Measurements from ENCODE around the gene SLC18B1.

Gene SLC18B1

DNA sequence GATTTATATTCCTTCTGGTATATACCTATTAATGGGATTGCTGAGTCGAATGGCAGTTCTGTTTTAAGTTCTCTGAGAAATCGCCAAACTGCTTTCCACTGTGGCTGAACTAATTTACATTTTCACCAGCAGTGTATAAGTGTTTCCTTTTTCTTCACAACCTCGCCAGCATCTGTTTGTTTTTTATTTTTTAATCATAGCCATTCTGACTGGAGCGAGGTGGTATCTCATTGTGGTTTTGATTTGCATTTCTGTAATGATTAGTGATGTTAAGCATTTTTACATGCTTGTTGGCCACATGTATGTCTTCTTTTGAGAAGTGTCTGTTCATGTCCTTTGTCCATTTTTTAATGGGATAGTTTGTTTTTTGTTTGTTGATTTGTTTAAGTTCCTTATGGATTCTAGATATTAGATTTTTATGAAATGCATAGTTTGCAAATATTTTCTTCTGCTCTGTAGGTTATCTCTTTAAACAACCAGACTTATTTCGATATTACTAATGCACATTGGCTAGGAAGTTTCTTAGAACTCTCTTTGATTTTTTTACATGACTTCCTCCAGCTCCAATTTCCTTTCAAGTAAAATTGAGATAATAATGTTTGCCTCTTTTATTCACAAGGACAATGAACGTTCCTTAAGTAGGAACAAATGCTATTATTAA lies 72.4 kb downstream of the SLC18B1 start:
- Histone ChIP-seq H2AFZ (ENCODE audit: low read depth, low read length) (no peak overlapping the region), H3K27me3 (ENCODE audit: insufficient read depth, low read length) (no peaks in the 10 kb centered on the region), H3K4me1 (ENCODE audit: insufficient read depth, low read length) (no peaks in the 10 kb centered on the region), H3K4me3 (ENCODE audit: low read length) (no peak overlapping the region), H3K36me3 (ENCODE audit: insufficient read depth, low read length) (no peaks in the 10 kb centered on the region), H3K9me3 (ENCODE audit: low read length) (no peaks in the 10 kb centered on the region)

DNA sequence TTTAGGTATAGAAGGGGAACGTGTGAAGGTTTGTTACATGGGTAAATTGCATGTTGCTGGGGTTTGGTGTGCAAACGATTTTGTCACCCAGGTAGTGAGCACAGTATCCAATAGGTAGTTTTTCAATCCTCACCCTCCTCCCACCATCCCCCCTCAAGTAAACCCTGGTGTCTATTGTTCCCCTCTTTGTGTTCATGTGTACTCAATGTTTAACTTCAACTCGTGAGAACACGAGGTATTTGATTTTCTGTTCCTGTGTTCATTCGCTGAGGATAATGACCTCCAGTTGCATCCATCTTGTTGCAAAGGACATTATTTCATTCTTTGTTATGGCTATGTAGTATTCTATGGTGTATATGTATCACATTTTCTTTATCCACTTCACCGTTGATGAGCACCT lies 73.0 kb downstream of the SLC18B1 start:
- no peak overlapping the region for H3K4me3 ChIP-seq (ENCODE audit: low read length)
- H3K27me3 ChIP-seq (ENCODE audit: insufficient read depth, low read length) = no peaks in the 10 kb centered on the region
- no peaks in the 10 kb centered on the region for H3K36me3 ChIP-seq (ENCODE audit: insufficient read depth, low read length)
- no peaks in the 10 kb centered on the region for H3K9me3 ChIP-seq (ENCODE audit: low read length)
- H3K4me1 ChIP-seq (ENCODE audit: insufficient read depth, low read length) = no peaks in the 10 kb centered on the region
- no peak overlapping the region for H2AFZ ChIP-seq (ENCODE audit: low read depth, low read length)

DNA sequence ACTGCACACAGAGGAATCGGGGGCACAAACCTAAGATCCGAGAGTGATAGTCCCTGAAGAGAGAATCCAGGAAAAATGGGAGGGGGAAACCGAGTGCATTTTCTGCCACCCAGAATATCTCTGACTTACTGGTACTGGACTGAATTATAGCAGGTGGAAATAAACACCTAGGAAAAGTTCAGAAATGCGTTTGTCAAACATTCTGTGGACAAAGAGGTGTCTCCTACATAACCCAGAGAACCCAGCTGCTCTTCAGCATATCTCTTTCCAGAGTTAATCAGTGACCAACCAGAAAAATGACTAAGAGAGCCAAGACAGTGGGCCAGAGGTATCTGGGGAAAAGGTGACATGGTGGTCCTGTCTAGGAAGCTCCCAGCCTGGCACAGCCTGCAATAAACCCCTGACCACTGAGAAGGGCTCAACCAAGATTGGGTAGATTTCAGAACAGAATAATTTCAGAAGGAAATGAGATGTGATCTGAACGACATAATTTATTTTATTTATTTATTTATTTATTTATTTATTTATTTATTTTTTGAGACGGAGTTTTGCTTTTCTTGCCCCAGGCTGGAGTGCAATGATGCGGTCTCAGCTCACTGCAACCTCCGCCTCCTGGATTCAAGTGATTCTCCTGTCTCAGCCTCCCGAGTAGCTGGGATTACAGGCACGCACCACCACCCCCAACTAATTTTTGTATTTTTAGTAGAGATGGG lies 78.5 kb downstream of the SLC18B1 start:
- Histone ChIP-seq H3K36me3 (ENCODE audit: insufficient read depth, low read length) (no peaks in the 10 kb centered on the region), H3K27me3 (ENCODE audit: insufficient read depth, low read length) (no peaks in the 10 kb centered on the region), H2AFZ (ENCODE audit: low read depth, low read length) (no peak overlapping the region), H3K4me1 (ENCODE audit: insufficient read depth, low read length) (no peaks in the 10 kb centered on the region), H3K9me3 (ENCODE audit: low read length) (no peaks in the 10 kb centered on the region), H3K4me3 (ENCODE audit: low read length) (no peak overlapping the region)
